Hepatocyte (in vitro differentiated cells): ENCODE data around the gene NDUFB3. TPM values are rescaled to one million over a fixed set of nuclear protein-coding genes. Genes with fewer than 3 reads are reported as not detected.

Source experiments
- DNase-seq: peaks from one replicate; pipeline ENCODE4 v3.0.0-alpha.2; 2016; ENCODE audit warnings: low spot score
- H2AFZ ChIP-seq: fragments of 200-600 bp; sonication (generic); 2 replicates; pipeline ENCODE4 v1.6.0; 2016; ENCODE audit warnings: antibody characterized with exemption, mild to moderate bottlenecking
- H3K27ac ChIP-seq: fragments of 200-600 bp; sonication (generic); 2 replicates; pipeline ENCODE4 v1.5.1; 2016; ENCODE audit warnings: mild to moderate bottlenecking
- H3K27me3 ChIP-seq: fragments of 200-600 bp; sonication (generic); 2 replicates; pipeline ENCODE4 v1.6.1; 2016
- H3K36me3 ChIP-seq: fragments of 200-600 bp; sonication (generic); replicated peaks from 2 replicates; pipeline ENCODE4 v1.5.1; 2016; ENCODE audit warnings: low read depth; ENCODE audit not compliant: insufficient read depth
- H3K4me1 ChIP-seq: fragments of 200-600 bp; sonication (generic); 2 replicates; pipeline ENCODE4 v1.5.1; 2016; ENCODE audit warnings: mild to moderate bottlenecking, moderate library complexity; ENCODE audit not compliant: insufficient read depth
- H3K4me2 ChIP-seq: fragments of 200-600 bp; sonication (generic); 2 replicates; pipeline ENCODE4 v1.6.0; 2016
- H3K4me3 ChIP-seq: fragments of 200-600 bp; sonication (generic); 2 replicates; pipeline ENCODE4 v1.5.1; 2016; ENCODE audit warnings: mild to moderate bottlenecking
- H3K79me2 ChIP-seq: fragments of 200-600 bp; sonication (generic); 2 replicates; pipeline ENCODE4 v1.6.0; 2017; ENCODE audit warnings: mild to moderate bottlenecking
- H3K9me2 ChIP-seq: fragments of 200-600 bp; sonication (generic); replicated peaks from 2 replicates; pipeline ENCODE4 v1.6.0; 2017; ENCODE audit warnings: mild to moderate bottlenecking; ENCODE audit not compliant: insufficient read depth
- H3K9me3 ChIP-seq: fragments of 200-600 bp; sonication (generic); 2 replicates; pipeline ENCODE4 v1.5.1; 2016; ENCODE audit warnings: low read depth, mild to moderate bottlenecking
- H4K20me1 ChIP-seq: fragments of 200-600 bp; sonication (generic); 2 replicates; pipeline ENCODE4 v1.6.0; 2016; ENCODE audit warnings: mild to moderate bottlenecking; ENCODE audit not compliant: insufficient read depth, poor library complexity, severe bottlenecking
- CTCF ChIP-seq: fragments of 200-600 bp; sonication (generic); IDR thresholded peaks from 2 replicates; pipeline ENCODE4 v1.5.1; 2016; ENCODE audit warnings: antibody characterized with exemption, mild to moderate bottlenecking; ENCODE audit not compliant: poor library complexity
- EZH2 ChIP-seq: fragments of 200-600 bp; sonication (generic); IDR thresholded peaks from 2 replicates; pipeline ENCODE4 v1.6.1; 2016; ENCODE audit warnings: antibody characterized with exemption, mild to moderate bottlenecking, borderline replicate concordance
- EZH2phosphoT487 ChIP-seq: fragments of 200-600 bp; sonication (generic); IDR thresholded peaks from one replicate; pipeline ENCODE4 v1.6.1; 2018; ENCODE audit warnings: antibody characterized with exemption, mild to moderate bottlenecking, low read depth, moderate library complexity; ENCODE audit not compliant: unreplicated experiment, severe bottlenecking
- WGBS: methylation state at CpG from one replicate; pipeline ENCODE4 v1.1.6; 2016; ENCODE audit warnings: low lambda C conversion rate; ENCODE audit errors: missing lambda C conversion rate; 5-methylcytosine and 5-hydroxymethylcytosine counted together
- polyA plus RNA-seq: library from polyadenylated mRNA; unstranded; fragments of >200 nt; fragmentation: Nextera tagmentation; extraction: Ambion mirVana; gene quantifications from 2 replicates; pipeline ENCODE4 v1.2.1, GENCODE V29; 2016
- total RNA-seq: library from RNA; depleted of rRNA; stranded (reverse); fragments of >200 nt; gene quantifications from 2 replicates; pipeline ENCODE4 v1.2.3, GENCODE V29; 2014

Gene NDUFB3
- total and polyA plus RNA-seq, 2 experiments from 2014 or later, result 96.2 to 229 TPM

- Histone ChIP-seq H3K27me3 (no peaks in the 10 kb centered on the region), H3K79me2 (peaks cover 71% of the 10 kb centered on the region), H3K4me2 (peak overlapping the region; percentile 89), H3K9me2 (no peaks in the 10 kb centered on the region), H3K9me3 (no peaks in the 10 kb centered on the region), H4K20me1 (peaks cover 6% of the 10 kb centered on the region), H3K4me3 (peak overlapping the region; percentile 40), H3K4me1 (peaks cover 10% of the 10 kb centered on the region), H3K36me3 (no peaks in the 10 kb centered on the region), H3K27ac (peak overlapping the region; percentile 98), H2AFZ (peak overlapping the region; percentile 38)
- DNase-seq, result peak; percentile 38
- WGBS, result 31% methylated on average over 12 of the region's 12 CpGs
- TF ChIP-seq CTCF (no peak), EZH2 (no peak), EZH2phosphoT487 (no peak)
Observed at GRCh38 chr2:201118961-201119854, 47.4 kb downstream of the NDUFB3 start.

- Histone ChIP-seq H3K9me3 (no peaks in the 10 kb centered on the region), H3K27me3 (no peaks in the 10 kb centered on the region), H3K27ac (no peak overlapping the region), H3K79me2 (peaks cover 87% of the 10 kb centered on the region), H3K4me3 (no peak overlapping the region), H2AFZ (no peak overlapping the region), H3K4me1 (peaks cover 27% of the 10 kb centered on the region), H4K20me1 (peaks cover 10% of the 10 kb centered on the region), H3K4me2 (no peak overlapping the region), H3K36me3 (no peaks in the 10 kb centered on the region), H3K9me2 (no peaks in the 10 kb centered on the region)
- DNase-seq, result no peak
- TF ChIP-seq EZH2phosphoT487 (no peak), CTCF (no peak), EZH2 (no peak)
- WGBS, result 100% methylated on average over 1 of the region's 1 CpG
Observed at GRCh38 chr2:201122276-201122675, 50.5 kb downstream of the NDUFB3 start.

GRCh38 chr2:201126308-201127151, 54.7 kb downstream of the NDUFB3 start:
- no peaks in the 10 kb centered on the region for H3K9me2 ChIP-seq
- no peak for TF ChIP-seq EZH2
- H3K27me3 ChIP-seq, result no peaks in the 10 kb centered on the region
- peak overlapping the region; percentile 72 for H3K4me2 ChIP-seq
- H3K9me3 ChIP-seq, result no peaks in the 10 kb centered on the region
- peaks cover 37% of the 10 kb centered on the region for H3K4me1 ChIP-seq
- H3K27ac ChIP-seq, result peak overlapping the region; percentile 92
- H2AFZ ChIP-seq, result no peak overlapping the region
- H3K36me3 ChIP-seq, result no peaks in the 10 kb centered on the region
- H3K4me3 ChIP-seq, result no peak overlapping the region
- H4K20me1 ChIP-seq, result peaks cover 4% of the 10 kb centered on the region
- WGBS, result 14% methylated on average over 9 of the region's 9 CpGs
- no peak for DNase-seq
- peaks cover 86% of the 10 kb centered on the region for H3K79me2 ChIP-seq

GRCh38 chr2:201127152-201127511, 55.3 kb downstream of the NDUFB3 start:
- Histone ChIP-seq H3K4me2 (peak overlapping the region; percentile 72), H3K4me3 (no peak overlapping the region), H4K20me1 (peaks cover 4% of the 10 kb centered on the region), H3K4me1 (peaks cover 37% of the 10 kb centered on the region), H2AFZ (no peak overlapping the region), H3K79me2 (peaks cover 86% of the 10 kb centered on the region), H3K27ac (peak overlapping the region; percentile 92), H3K9me2 (no peaks in the 10 kb centered on the region), H3K9me3 (no peaks in the 10 kb centered on the region), H3K27me3 (no peaks in the 10 kb centered on the region), H3K36me3 (no peaks in the 10 kb centered on the region)
- TF ChIP-seq CTCF (no peak), EZH2 (no peak), EZH2phosphoT487 (no peak)
- DNase-seq, result no peak
- 86% methylated on average over 2 of the region's 2 CpGs for WGBS
